Esophagus squamous epithelium (tissue), 4 donors: Measurements from ENCODE around the gene BBS9.

Experiments used
- POLR2A ChIP-seq, 4 donors: fragments of 450-650 bp; IDR thresholded peaks; one replicate each; pipeline ENCODE4 v1.6.1; 2017; ENCODE audit warnings: antibody characterized with exemption in 4 of 4, mild to moderate bottlenecking in 4 of 4, moderate library complexity in 3 of 4
- TF ChIP-seq, protein P1 (sequence below), 6 experiments: fragments of 450-650 bp in 4 of 6; fragments of 200-600 bp in 2 of 6; sonication (generic) in 2 of 6; IDR thresholded peaks; one replicate each; pipeline ENCODE4 v1.5.1; 2016 to 2019; ENCODE audit warnings: antibody characterized with exemption in 6 of 6, mild to moderate bottlenecking in 4 of 6, moderate library complexity in 4 of 6

DNA sequence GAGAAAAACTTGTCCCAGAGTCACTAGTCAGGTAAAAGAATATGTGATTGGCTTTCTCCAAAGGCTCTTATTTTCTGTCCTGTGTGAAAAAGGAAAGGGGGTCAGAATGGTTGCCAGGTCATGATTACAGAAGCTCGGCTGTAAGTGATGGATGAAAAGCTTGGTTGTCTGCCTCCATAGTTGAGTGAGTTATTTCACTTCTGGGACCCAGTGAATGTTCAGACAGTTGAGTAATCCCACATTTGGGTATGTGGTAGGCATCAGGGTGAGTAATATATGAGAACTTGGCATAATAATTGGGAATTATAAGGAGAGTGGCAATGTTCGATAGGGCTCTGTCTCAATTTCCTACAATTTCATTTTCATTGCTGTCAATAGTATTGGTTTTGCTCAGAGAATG, 72.5 kb downstream of the BBS9 start:
- TF ChIP-seq, protein P1, sequence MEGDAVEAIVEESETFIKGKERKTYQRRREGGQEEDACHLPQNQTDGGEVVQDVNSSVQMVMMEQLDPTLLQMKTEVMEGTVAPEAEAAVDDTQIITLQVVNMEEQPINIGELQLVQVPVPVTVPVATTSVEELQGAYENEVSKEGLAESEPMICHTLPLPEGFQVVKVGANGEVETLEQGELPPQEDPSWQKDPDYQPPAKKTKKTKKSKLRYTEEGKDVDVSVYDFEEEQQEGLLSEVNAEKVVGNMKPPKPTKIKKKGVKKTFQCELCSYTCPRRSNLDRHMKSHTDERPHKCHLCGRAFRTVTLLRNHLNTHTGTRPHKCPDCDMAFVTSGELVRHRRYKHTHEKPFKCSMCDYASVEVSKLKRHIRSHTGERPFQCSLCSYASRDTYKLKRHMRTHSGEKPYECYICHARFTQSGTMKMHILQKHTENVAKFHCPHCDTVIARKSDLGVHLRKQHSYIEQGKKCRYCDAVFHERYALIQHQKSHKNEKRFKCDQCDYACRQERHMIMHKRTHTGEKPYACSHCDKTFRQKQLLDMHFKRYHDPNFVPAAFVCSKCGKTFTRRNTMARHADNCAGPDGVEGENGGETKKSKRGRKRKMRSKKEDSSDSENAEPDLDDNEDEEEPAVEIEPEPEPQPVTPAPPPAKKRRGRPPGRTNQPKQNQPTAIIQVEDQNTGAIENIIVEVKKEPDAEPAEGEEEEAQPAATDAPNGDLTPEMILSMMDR (IDR thresholded peaks at IDR 0.05) = no peak
- TF ChIP-seq POLR2A (IDR thresholded peaks at IDR 0.05) = no peak
